OCI-LY7 (cell line): Measurements from ENCODE around the gene PTPRZ1. TPM values are rescaled to one million over a fixed set of nuclear protein-coding genes. Genes with fewer than 3 reads are reported as not detected.

Experiments
- BruUV-seq: library from RNA; stranded (reverse); fragments of 400-500 nt; replicated peaks from 2 replicates; lab custom pipeline; 2021; lab: Mats Ljungman, UMichigan
- CTCF ChIA-PET: fragments of 300-600 bp; sonication (Branson Sonifier 250); formaldehyde crosslinking; loops from one replicate; lab custom pipeline; 2022; ENCODE audit warnings: antibody characterized with exemption; ENCODE audit not compliant: unreplicated experiment; lab: Charles Lee
- POLR2A ChIA-PET: fragments of 300-600 bp; sonication (Branson Sonifier 250); formaldehyde crosslinking; loops from one replicate; lab custom pipeline; 2022; ENCODE audit warnings: antibody characterized with exemption; lab: Charles Lee
- DNase-seq: peaks from one replicate; pipeline ENCODE4 v3.0.0-alpha.2; 2015; ENCODE audit warnings: low spot score
- H2AFZ ChIP-seq: fragments of 200-600 bp; sonication (generic), shearing (Covaris generic); 2 replicates; pipeline ENCODE4 v1.6.1; 2014; ENCODE audit warnings: mild to moderate bottlenecking, antibody characterized with exemption, low read length, moderate library complexity
- H3K27ac ChIP-seq: fragments of 200-600 bp; sonication (generic); 2 replicates; pipeline ENCODE4 v1.5.1; 2014; ENCODE audit warnings: mixed run types, low read depth, mild to moderate bottlenecking, moderate library complexity, low read length, inconsistent platforms; ENCODE audit not compliant: poor library complexity, severe bottlenecking
- H3K36me3 ChIP-seq: fragments of 200-600 bp; sonication (generic); 2 replicates; pipeline ENCODE4 v1.6.1; 2014; ENCODE audit warnings: mild to moderate bottlenecking, antibody characterized with exemption, low read length, moderate library complexity, mixed read lengths; ENCODE audit not compliant: insufficient read depth
- H3K4me1 ChIP-seq: fragments of 200-600 bp; sonication (generic); 2 replicates; pipeline ENCODE4 v1.5.1; 2014; ENCODE audit warnings: mild to moderate bottlenecking, low read length; ENCODE audit not compliant: insufficient read depth, poor library complexity, severe bottlenecking
- H3K4me2 ChIP-seq: fragments of 200-600 bp; sonication (generic); 2 replicates; pipeline ENCODE4 v1.6.1; 2014; ENCODE audit warnings: mild to moderate bottlenecking, low read length
- H3K4me3 ChIP-seq: fragments of 200-600 bp; sonication (generic); 2 replicates; pipeline ENCODE4 v1.5.1; 2014; ENCODE audit warnings: mild to moderate bottlenecking, low read depth, low read length; ENCODE audit not compliant: poor library complexity, severe bottlenecking
- H3K79me2 ChIP-seq: fragments of 200-600 bp; sonication (generic); 2 replicates; pipeline ENCODE4 v1.6.1; 2016; ENCODE audit warnings: low read depth, mild to moderate bottlenecking, low read length, moderate library complexity, mixed read lengths; ENCODE audit not compliant: insufficient read depth
- H3K9me2 ChIP-seq: fragments of 200-600 bp; sonication (generic); 2 replicates; pipeline ENCODE4 v1.6.1; 2016; ENCODE audit warnings: mild to moderate bottlenecking, low read length, mixed read lengths; ENCODE audit not compliant: insufficient read depth
- H3K9me3 ChIP-seq: fragments of 200-600 bp; sonication (generic); 2 replicates; pipeline ENCODE4 v1.6.1; 2014; ENCODE audit warnings: mild to moderate bottlenecking, mixed run types, low read length, mixed read lengths
- H4K20me1 ChIP-seq: fragments of 200-600 bp; sonication (generic); 2 replicates; pipeline ENCODE4 v1.6.1; 2014; ENCODE audit warnings: mild to moderate bottlenecking, antibody characterized with exemption, low read length, moderate library complexity, mixed read lengths; ENCODE audit not compliant: insufficient read depth
- EZH2phosphoT487 ChIP-seq: fragments of 200-600 bp; sonication (generic); IDR thresholded peaks from 2 replicates; pipeline ENCODE4 v1.6.1; 2018; ENCODE audit warnings: low read depth, borderline replicate concordance, mild to moderate bottlenecking, mixed run types, antibody characterized with exemption, low read length, moderate library complexity, mixed read lengths
- intact Hi-C: fragments of 100-400 bp; cut with micrococcal nuclease; formaldehyde crosslinking; loops from one replicate; pipeline ENCODE4 v1.10.0; 2022; ENCODE audit not compliant: unreplicated experiment
- total RNA-seq, 2 experiments: library from RNA; depleted of rRNA in 1 of 2; stranded (reverse); fragments of >200 nt in 1 of 2; shearing (Covaris generic) in 1 of 2; gene quantifications; 2 replicates each; pipeline ENCODE4 v1.2.3, GENCODE V29; 2014 to 2022
- TF ChIP-seq, protein P1 (sequence below): fragments of 200-600 bp; sonication (generic); conservative IDR thresholded peaks from 2 replicates; pipeline ENCODE4 v1.5.1; 2014; ENCODE audit warnings: mild to moderate bottlenecking, antibody characterized with exemption, low read length, moderate library complexity, mixed read lengths

PTPRZ1 gene
- total RNA-seq, 2 experiments from 2014 or later: not detected

DNA sequence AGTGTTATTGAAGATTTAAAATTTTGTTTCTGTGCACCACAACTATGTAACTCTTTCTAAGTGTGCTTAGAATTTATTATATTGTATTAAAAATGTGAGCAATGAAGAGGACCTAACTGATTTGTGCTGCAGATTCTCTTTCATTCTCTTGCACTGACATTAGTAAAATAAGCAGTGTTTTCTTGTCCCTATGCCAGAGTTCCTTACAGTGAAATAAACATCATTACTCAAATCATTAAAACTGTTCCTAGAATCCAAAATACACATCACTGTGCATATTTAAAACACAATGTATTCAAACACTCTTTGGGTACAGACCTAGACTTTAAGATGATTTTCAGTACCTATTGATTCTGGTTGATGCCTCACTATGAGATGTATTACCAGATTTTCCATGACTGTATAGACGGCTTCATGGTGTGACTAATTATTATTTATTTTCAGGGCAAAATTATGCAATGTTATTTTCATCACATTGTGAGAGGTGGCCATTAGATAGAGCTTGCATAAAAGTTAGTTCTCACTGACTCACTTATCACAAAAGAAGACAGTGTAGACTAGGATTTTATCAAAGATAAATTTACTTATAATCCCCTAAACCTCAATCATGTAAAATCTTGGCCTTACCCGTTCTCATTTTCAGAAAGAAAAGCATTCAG lies 93.4 kb downstream of the PTPRZ1 start:
- ChIA-PET POLR2A (interaction anchor here (0.6 kb wide), 1 partner anchor 812 kb away, joined by 3 read pairs; no protein-coding TSS in a partner anchor), CTCF (no interaction called here)
- no TSS peak for BruUV-seq
- DNase-seq: no peak
- Histone ChIP-seq H3K79me2 (no peaks in the 10 kb centered on the region), H3K4me1 (no peaks in the 10 kb centered on the region), H3K4me2 (no peak overlapping the region), H3K27ac (no peak overlapping the region), H2AFZ (no peak overlapping the region), H3K36me3 (no peaks in the 10 kb centered on the region), H3K9me3 (no peaks in the 10 kb centered on the region), H3K4me3 (no peak overlapping the region), H4K20me1 (no peaks in the 10 kb centered on the region), H3K9me2 (no peaks in the 10 kb centered on the region)
- no peak for TF ChIP-seq EZH2phosphoT487
- intact Hi-C loops: no loop called here

DNA sequence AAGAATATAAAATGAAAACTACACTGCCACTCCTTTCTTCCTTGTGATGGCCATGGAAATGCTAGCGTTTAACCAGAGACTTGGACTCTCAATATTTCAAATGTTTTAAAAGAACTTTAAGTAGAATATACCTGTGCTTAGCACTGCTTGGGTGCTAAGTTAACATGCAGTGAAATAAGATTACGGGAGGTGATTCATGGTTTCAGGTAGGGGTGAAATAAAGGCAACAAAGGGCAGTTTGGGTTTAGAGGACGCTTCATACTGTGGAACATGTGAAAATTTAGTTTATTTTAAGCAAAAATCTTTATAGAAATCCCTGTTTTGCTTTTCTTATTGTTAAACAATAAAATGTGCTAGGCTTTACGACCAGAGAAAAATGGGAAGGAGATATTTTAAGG lies 94.0 kb downstream of the PTPRZ1 start:
- Histone ChIP-seq H3K36me3 (no peaks in the 10 kb centered on the region), H3K27ac (no peak overlapping the region), H3K9me3 (no peaks in the 10 kb centered on the region), H4K20me1 (no peaks in the 10 kb centered on the region), H3K4me3 (no peak overlapping the region), H2AFZ (no peak overlapping the region), H3K4me1 (no peaks in the 10 kb centered on the region), H3K79me2 (no peaks in the 10 kb centered on the region), H3K9me2 (no peaks in the 10 kb centered on the region), H3K4me2 (no peak overlapping the region)
- BruUV-seq: no TSS peak
- no peak for DNase-seq
- POLR2A ChIA-PET: no interaction called here
- intact Hi-C loops: no loop called here
- CTCF ChIA-PET: no interaction called here
- TF ChIP-seq EZH2phosphoT487: no peak
- TF ChIP-seq, protein P1, sequence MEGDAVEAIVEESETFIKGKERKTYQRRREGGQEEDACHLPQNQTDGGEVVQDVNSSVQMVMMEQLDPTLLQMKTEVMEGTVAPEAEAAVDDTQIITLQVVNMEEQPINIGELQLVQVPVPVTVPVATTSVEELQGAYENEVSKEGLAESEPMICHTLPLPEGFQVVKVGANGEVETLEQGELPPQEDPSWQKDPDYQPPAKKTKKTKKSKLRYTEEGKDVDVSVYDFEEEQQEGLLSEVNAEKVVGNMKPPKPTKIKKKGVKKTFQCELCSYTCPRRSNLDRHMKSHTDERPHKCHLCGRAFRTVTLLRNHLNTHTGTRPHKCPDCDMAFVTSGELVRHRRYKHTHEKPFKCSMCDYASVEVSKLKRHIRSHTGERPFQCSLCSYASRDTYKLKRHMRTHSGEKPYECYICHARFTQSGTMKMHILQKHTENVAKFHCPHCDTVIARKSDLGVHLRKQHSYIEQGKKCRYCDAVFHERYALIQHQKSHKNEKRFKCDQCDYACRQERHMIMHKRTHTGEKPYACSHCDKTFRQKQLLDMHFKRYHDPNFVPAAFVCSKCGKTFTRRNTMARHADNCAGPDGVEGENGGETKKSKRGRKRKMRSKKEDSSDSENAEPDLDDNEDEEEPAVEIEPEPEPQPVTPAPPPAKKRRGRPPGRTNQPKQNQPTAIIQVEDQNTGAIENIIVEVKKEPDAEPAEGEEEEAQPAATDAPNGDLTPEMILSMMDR: no peak

DNA sequence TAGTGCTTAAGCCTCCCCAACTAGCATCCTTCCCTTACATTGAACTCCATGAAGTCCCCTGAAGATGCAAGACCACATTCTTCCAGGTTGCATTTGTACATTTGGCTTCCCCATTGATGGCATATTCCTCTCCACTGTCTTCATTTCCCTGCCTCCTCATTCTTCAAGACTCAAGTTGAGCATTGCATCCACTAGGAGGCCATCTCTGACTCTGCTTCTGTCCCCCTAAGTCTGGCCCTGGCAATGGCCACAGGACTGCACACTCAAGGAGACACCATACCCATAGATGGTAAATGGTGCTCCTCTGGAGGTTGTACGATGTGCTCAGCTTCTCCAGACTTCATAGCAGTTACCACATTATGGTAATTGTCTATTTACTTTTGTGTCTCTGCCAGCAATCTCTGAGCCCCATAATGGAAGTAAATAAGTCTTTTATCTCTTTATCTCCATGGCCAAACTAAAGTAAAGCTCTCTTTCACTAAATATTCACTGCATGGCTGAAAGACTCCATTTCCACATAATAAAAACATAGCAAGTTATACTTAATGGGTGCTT lies 112.6 kb downstream of the PTPRZ1 start:
- TF ChIP-seq EZH2phosphoT487: no peak
- TF ChIP-seq, protein P1: no peak
- ChIA-PET CTCF (no interaction called here), POLR2A (interaction anchor here (1.3 kb wide), 1 partner anchor 9 kb away, joined by 4 read pairs; no protein-coding TSS in a partner anchor)
- H3K9me3 ChIP-seq: no peaks in the 10 kb centered on the region
- H3K4me3 ChIP-seq: no peak overlapping the region
- H3K79me2 ChIP-seq: no peaks in the 10 kb centered on the region; the same call in 1 of the 2 replicates
- H3K4me1 ChIP-seq: no peaks in the 10 kb centered on the region
- no peak for DNase-seq
- H3K9me2 ChIP-seq: no peaks in the 10 kb centered on the region
- no peaks in the 10 kb centered on the region for H3K36me3 ChIP-seq
- H3K27ac ChIP-seq: no peak overlapping the region
- no peaks in the 10 kb centered on the region for H4K20me1 ChIP-seq
- no TSS peak for BruUV-seq
- intact Hi-C loops: no loop called here
- H3K4me2 ChIP-seq: no peak overlapping the region
- H2AFZ ChIP-seq: no peak overlapping the region
